Activated CD8-positive, alpha-beta T cell treated with anti-CD3 and anti-CD28 coated beads for 36 hours (primary cell): ENCODE results near the gene AKAP10. TPM values are rescaled to one million over a fixed set of nuclear protein-coding genes. Genes with fewer than 3 reads are reported as not detected.
"Not testable (repeated sequence)": the region's sequence is repeated elsewhere in the genome, so short reads cannot be mapped to it uniquely, and the experiment has no call there.

Experiments
- ATAC-seq: fragments of 200-7000 bp; cut with Tn5 transposase; one replicate; pipeline ENCODE4 v1.10.0; 2021; ENCODE audit warnings: mild to moderate bottlenecking, moderate library complexity
- CTCF ChIA-PET: fragments of 350-600 bp; sonication (Branson Sonifier 250); formaldehyde crosslinking; loops from one replicate; lab custom pipeline; 2021; ENCODE audit warnings: antibody characterized with exemption; lab: Charles Lee
- POLR2A ChIA-PET: fragments of 350-600 bp; sonication (Branson Sonifier 250); formaldehyde crosslinking; loops from one replicate; lab custom pipeline; 2021; ENCODE audit warnings: antibody characterized with exemption; lab: Charles Lee
- DNase-seq: peaks from one replicate; pipeline ENCODE4 v3.0.0-alpha.2; 2020
- H3K27ac Mint-ChIP-seq: one replicate; pipeline ENCODE4 v1.8.0; 2021; ENCODE audit warnings: mild to moderate bottlenecking, mixed read lengths
- H3K27me3 Mint-ChIP-seq: one replicate; pipeline ENCODE4 v1.8.0; 2021; ENCODE audit warnings: mixed read lengths
- H3K36me3 Mint-ChIP-seq: one replicate; pipeline ENCODE4 v1.8.0; 2021; ENCODE audit warnings: low read depth, mixed read lengths
- H3K4me1 Mint-ChIP-seq: one replicate; pipeline ENCODE4 v1.8.0; 2021; ENCODE audit warnings: low read depth, mixed read lengths
- H3K4me3 Mint-ChIP-seq: one replicate; pipeline ENCODE4 v1.8.0; 2021; ENCODE audit warnings: mild to moderate bottlenecking, moderate library complexity, mixed read lengths
- H3K9me3 Mint-ChIP-seq: one replicate; pipeline ENCODE4 v1.8.0; 2021; ENCODE audit warnings: mixed read lengths
- CTCF ChIP-seq: fragments of 200-600 bp; IDR thresholded peaks from one replicate; pipeline ENCODE4 v1.8.0; 2022; ENCODE audit warnings: antibody characterized with exemption, mild to moderate bottlenecking
- intact Hi-C: fragments of 100-400 bp; cut with micrococcal nuclease; formaldehyde crosslinking; loops from one replicate; pipeline ENCODE4 v1.10.0; 2022
- total RNA-seq, 2 experiments: library from RNA; stranded (reverse); gene quantifications; one replicate each; pipeline ENCODE4 v1.2.3, GENCODE V29; 2021

Gene AKAP10
- total RNA-seq, result 10 to 100 TPM; 38.6 to 39.2 TPM

DNA sequence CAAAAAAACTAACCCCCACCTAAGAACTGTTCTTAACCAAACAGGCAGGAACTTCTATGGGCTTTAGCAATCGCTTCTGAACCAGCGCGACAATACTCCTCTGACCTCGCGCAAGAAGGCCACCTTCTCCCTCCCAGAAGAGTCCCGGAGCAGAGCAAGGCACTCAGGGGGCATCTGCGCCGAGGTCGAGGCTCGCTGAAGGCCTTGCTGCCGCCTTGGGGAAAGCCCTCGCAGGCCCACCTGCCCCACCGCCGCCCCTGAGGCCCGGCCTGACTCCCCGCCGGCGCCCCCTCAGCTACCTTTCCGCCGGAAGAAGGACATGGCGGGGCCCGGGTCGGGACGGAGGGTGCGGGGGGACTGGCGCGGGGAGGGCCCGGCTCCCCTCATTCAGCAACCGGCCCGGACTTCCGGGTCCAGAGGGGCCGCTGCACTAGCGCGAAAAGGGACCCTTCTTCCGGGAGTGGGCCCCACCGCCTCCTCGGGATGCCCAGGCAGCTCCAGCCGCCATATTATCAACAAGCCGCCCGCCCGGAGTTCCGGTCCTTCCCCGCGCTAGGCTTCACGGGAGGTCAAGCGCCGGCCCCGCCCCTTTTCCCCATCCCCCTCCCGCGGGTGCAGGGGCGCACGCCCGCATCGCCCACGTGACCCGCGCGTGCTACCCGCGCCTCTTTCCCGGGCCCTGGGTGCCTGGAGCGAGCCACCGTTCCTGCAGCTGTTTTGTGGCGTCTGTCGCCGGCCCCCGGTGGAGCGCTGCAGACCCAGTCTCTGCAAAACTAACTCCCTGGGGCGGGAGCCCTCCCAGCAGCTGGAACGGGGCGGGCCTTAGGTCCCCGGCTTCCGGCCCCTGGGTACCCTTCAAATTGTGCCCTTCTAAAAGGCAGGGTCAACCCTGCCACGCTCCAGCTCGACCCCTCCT lies at the start of gene AKAP10:
Gene AKAP10, minus strand, starts transcription at position 536 of the 916 bp plus-strand sequence. Its CDS starts 149 bp downstream, at position 387.
- CTCF ChIA-PET, result interaction anchor here (1.0 to 1.8 kb wide), 3 partner anchors 15 to 255 kb away, joined by 4 to 12 read pairs (median 4); no protein-coding TSS in a partner anchor
- intact Hi-C loops, result no loop called here
- peaks cover 47% of the 10 kb centered on the region for H3K4me1 Mint-ChIP-seq
- H3K27ac Mint-ChIP-seq, result peak within 1 kb of the TSS; percentile 98
- no peaks in the 10 kb centered on the region for H3K27me3 Mint-ChIP-seq
- peak within 1 kb of the TSS; percentile 91 for H3K4me3 Mint-ChIP-seq
- ATAC-seq, result peak; percentile 88
- peak; percentile 97 for DNase-seq
- POLR2A ChIA-PET, result interaction anchor here (0.9 to 1.7 kb wide), 9 partner anchors 17 to 180 kb away, joined by 3 to 7 read pairs (median 3); partner anchors contain the start of genes SPECC1 and ULK2
- peaks cover 4% of the 10 kb centered on the region for H3K9me3 Mint-ChIP-seq
- TF ChIP-seq CTCF, result no peak
- peaks cover 40% of the 10 kb centered on the region for H3K36me3 Mint-ChIP-seq

DNA sequence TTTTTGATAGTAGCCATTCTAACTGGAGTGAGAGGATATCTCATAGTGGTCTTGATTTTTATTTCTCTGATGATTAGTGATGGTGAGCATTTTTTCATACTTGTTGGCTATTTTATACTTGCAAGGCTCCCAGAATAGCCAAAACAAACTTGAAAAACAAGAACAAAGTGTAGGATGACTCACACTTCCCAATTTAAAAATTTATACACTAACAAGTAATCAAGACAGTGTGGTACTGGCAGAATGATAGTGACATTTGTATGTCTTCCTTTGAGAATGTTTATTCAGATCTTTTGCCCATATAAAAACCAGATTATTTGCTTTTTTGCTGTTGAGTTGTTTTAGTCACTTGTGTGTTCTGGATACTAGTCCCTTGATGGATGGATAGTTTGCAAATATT lies 49.3 kb upstream of the AKAP10 start:
- Mint-ChIP-seq H3K4me1 (peaks cover 4% of the 10 kb centered on the region), H3K36me3 (no peaks in the 10 kb centered on the region), H3K9me3 (no peaks in the 10 kb centered on the region), H3K27ac (no peak overlapping the region), H3K27me3 (no peaks in the 10 kb centered on the region), H3K4me3 (no peak overlapping the region)
- DNase-seq (no peak), ATAC-seq (no peak)
- CTCF ChIA-PET, result no interaction called here
- no peak for TF ChIP-seq CTCF
- POLR2A ChIA-PET, result no interaction called here
- intact Hi-C loops, result no loop called here

DNA sequence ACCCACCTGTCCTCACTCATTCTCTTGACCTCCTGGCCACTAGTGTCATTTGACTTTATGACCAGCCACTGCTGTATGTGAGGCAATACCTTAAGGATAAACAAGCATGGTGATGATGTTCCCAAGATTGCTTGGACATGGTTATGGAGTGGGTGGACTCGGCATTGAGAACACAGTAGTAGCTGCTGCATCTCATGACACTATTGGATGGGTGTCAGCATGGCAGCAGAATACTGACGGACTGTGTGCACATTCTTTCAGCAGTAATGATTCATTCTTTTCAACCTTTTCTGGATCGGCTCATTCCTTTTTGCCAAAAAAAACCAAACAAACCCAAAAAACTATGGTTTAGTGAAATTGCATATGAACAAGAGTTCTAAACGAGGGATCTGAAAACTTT lies 45.1 kb upstream of the AKAP10 start:
- Mint-ChIP-seq H3K9me3 (no peaks in the 10 kb centered on the region), H3K27ac (no peak overlapping the region), H3K4me1 (no peaks in the 10 kb centered on the region), H3K4me3 (no peak overlapping the region), H3K27me3 (peaks cover 3% of the 10 kb centered on the region), H3K36me3 (no peaks in the 10 kb centered on the region)
- ChIA-PET CTCF (interaction anchor here (0.7 to 2.3 kb wide), 3 partner anchors 11 to 95 kb away, joined by 3 to 7 read pairs (median 4); no protein-coding TSS in a partner anchor), POLR2A (no interaction called here)
- DNase-seq, result no peak
- intact Hi-C loops, result no loop called here
- TF ChIP-seq CTCF, result no peak
- ATAC-seq, result no peak

DNA sequence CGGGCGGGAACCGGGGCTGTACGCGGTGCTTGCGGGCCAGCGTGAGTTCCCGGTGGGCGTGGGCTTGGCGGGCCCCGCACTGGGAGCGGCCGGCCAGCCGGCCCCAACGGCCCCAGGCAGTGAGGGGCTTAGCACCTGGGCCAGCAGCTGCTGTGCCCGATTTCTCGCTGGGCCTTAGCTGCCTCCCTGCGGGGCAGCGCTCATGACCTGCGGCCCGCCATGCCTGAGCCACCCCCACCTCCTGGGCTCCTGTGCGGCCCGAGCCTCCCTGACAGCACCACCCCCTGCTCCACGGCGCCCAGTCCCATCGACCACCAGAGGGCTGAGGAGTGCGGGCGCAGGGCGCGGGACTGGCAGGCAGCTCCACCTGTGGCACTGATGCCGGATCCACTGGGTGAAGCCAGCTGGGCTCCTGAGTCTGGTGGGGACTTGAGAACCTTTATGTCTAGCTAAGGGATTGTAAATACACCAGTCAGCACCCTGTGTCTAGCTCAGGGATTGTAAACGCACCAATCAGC lies 38.9 kb upstream of the AKAP10 start:
- H3K36me3 Mint-ChIP-seq, H3K4me1 Mint-ChIP-seq, POLR2A ChIA-PET, intact Hi-C loops, CTCF ChIA-PET, DNase-seq, ATAC-seq, H3K4me3 Mint-ChIP-seq, H3K27ac Mint-ChIP-seq, H3K9me3 Mint-ChIP-seq: not testable (repeated sequence)
- H3K27me3 Mint-ChIP-seq, result peaks cover 28% of the 10 kb centered on the region

DNA sequence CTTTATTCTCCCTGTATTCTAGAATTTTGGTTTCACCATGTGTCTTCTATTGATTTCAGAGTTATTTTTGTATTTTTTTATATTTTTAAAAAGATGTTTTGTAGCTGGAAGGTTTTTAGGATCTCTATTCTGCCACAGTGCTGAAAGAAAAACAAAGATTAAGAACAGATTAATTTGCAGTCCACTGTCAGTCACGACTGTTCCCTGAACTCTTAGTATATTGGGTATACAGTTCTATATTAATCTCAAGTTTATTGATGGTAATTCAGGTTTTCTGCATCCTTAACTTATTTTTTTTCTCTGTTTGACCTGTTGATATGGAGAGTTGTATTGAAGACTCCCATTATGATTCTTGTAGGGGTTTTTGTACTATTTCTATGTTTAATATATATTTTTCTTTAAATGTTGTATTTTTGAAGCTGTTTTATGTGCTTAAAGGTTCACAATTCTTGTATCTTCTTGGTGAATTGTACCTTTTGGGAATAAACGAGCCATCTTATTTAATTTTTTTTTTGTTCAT lies 34.4 kb upstream of the AKAP10 start:
- Mint-ChIP-seq H3K27me3 (peaks cover 40% of the 10 kb centered on the region), H3K4me3 (no peak overlapping the region), H3K9me3 (no peaks in the 10 kb centered on the region), H3K4me1 (peaks cover 7% of the 10 kb centered on the region), H3K27ac (no peak overlapping the region), H3K36me3 (no peaks in the 10 kb centered on the region)
- TF ChIP-seq CTCF, result no peak
- ATAC-seq (no peak), DNase-seq (no peak)
- intact Hi-C loops, result no loop called here
- CTCF ChIA-PET, result interaction anchor here (0.7 to 1.3 kb wide), 4 partner anchors 11 to 109 kb away, joined by 3 to 4 read pairs (median 4); no protein-coding TSS in a partner anchor
- POLR2A ChIA-PET, result no interaction called here
